Hippocampal formation (tissue), 2 donors: ENCODE data around the gene CA14.
"Not testable (repeated sequence)": the region's sequence is repeated elsewhere in the genome, so short reads cannot be mapped to it uniquely, and the experiment has no call there.

Experiments
- DNase-seq, 2 donors: peaks; one replicate each; lab custom pipeline; 2025; lab: John Stamatoyannopoulos, UW

The CA14 gene

DNA sequence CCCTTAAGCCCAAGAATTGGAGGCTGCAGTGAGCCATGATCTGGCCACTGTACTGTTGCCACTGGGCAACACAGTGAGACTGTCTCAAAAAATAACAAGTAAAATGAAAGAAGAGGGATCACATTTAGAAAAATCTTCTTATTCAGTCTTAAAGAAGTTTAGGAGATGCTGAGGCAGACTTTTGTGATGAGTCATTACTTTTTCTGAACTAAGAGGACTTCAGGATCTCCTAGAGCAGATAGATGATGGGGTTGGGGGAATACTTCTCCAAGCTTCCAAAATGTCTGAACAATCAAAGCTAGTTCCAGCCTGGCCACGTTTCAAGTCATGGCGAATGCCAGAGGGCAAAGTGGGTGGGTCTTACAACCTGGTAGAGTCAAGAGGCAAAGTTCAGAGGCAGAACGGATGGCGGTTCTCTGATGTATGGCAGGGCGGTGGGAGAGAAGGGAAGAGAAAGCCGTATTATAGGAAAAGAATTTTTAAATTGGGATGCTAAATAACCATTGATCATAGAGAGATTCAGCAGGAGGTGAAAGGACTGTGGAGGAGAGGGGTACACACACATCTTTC lies 22.6 kb downstream of the CA14 start:
- no peak for DNase-seq

GRCh38 chr1:150281221-150281757 lies 23.7 kb downstream of the CA14 start:
- DNase-seq = peak; percentile 66 to 82

GRCh38 chr1:150281758-150282557 lies 24.4 kb downstream of the CA14 start, which contains the start of gene CIART:
Gene CIART, plus strand, starts transcription at chr1:150282554. Its CDS starts 714 bp downstream, at chr1:150283268.
- DNase-seq = peak; percentile 86 to 94

DNA sequence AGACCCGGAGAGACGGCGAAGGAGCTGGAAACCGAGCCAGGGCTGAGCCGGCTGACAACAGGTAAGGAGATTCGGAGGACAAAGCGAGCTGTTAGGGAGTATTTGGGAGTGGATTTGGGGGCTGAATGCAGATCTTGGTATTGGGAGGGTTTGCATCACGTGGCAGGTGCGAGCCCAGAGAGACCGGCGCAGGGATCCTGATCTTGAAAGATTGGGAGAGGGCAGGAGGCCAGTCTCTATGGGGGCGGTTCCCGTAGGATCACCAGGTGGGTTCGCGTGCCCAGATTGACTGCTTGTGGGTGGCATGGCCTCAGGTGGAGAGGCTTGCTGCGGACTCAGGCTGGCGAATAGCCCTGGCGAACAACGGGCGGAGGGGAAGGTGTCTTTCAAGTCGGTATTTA lies 25.0 kb downstream of the CA14 start:
- no peak for DNase-seq

DNA sequence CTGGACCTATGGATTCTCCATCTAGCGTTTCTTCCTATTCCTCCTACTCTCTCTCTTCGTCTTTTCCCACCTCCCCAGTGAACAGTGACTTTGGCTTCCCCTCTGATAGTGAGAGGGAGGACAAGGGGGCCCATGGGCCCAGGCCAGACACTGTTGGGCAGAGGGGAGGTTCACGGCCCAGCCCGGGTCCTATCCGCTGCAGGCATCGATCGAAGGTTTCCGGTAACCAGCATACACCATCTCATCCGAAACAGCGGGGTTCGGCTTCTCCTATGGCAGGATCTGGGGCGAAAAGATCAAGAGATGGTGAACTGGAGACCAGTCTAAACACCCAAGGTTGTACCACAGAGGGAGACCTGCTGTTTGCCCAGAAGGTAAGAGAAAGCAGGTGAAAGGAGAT lies 25.7 kb downstream of the CA14 start:
- no peak for DNase-seq

DNA sequence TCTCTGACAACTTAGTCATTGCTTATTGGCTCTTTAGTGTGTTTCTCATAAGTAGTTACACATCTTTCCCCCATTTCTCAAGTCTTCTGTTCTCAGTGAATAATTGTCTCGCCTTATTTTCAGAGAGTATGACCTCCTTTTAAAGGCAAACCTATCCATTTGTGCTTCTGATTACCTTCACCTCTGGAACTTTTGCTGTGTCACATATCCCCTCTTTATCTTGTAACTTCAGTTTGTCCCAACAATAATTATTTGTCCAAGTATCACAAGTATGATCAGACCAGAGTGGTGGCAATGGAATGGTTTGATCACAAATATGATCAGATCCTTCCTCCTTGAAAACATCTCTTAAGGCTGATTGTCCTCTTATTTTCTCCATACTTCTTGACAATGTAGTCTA lies 30.8 kb downstream of the CA14 start:
- DNase-seq = no peak

GRCh38 chr1:150288822-150289221 lies 31.2 kb downstream of the CA14 start:
- DNase-seq = no peak

GRCh38 chr1:150293433-150294253 lies 36.1 kb downstream of the CA14 start, which contains the start of gene MRPS21:
Gene MRPS21, plus strand, starts transcription at chr1:150293861. Its CDS starts 506 bp downstream, at chr1:150294367.
- peak; percentile 85 to 90 for DNase-seq

- no peak for DNase-seq
These were observed 37.9 kb downstream of the CA14 start for GRCh38 chr1:150295476-150295875.

DNA sequence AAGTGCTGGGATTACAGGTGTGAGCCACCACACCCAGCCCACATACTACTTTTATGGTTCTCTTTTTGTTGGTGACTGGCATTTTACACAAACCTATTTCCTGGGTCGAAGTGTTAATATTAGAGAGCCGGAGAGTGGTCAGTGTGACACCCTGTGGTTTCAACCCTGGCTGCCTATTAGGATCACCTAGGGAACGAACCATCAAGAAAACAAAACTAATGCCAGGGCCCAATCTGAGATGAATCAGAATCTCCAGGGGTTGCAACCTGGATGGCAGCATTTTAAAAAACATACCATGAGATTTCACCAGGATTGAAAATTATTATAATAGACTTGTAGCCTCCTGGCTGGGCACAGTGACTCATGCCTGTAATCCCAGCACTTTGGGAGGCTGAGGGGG lies 42.1 kb downstream of the CA14 start:
- no peak for DNase-seq

DNA sequence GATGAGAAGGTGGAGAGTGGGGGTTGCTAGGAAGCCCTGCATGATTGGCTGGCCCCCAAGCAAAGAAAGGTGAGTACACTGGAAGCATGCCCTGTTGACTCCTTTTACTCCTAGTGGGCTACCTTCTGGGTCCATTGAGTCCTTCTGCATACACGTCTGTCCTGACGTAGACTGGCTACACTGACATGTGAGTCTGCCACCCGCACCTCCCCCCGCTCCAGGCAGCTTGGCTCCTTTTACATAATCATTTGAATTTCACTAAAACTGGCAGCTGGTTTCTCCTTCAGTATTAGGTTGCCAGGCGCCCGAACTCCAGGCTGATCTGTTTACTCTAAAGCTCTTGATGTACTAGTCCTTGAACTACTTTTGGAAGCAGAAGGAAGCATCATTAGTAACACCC lies 44.8 kb downstream of the CA14 start:
- peak; percentile 27 to 63 for DNase-seq

DNA sequence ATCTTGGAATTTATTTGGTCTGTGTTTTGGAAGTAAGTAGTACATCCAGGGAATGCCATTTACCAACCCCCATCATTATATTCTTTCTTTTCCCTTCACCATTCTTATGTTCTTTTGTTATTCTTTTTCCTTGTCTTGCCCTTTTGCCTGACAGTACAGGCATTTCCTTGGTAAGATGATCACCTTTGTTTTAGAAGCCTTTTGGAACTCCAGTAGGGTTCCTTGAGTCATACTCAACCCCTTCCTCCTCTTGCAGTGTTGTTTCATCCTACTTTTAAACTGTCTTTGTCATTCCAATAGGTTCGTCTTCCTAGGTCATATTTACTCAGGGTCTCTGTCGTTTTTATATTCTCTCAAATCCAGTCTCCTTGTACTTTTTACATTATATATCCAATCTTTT lies 45.3 kb downstream of the CA14 start:
- no peak for DNase-seq

DNA sequence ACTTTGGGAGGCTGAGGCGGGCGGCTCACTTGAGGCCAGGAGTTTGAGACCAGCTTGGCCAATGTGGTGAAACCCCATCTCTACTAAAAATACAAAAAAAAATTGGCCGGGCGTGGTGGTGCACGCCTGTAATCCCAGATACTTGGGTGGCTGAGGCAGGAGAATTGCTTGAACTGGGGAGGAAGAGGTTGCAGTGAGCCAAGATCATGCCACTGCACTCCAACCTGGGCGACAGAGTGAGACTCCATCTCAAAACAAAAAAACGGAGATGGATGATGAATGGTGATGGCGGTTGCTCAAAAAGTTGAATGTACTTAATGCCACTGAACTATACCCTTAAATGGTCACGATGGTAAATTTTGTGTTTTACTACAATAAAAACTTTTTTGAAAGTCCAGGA lies 51.0 kb downstream of the CA14 start:
- DNase-seq = not testable (repeated sequence)

- no peak for DNase-seq
These were observed 52.4 kb downstream of the CA14 start for GRCh38 chr1:150309758-150310508.

DNA sequence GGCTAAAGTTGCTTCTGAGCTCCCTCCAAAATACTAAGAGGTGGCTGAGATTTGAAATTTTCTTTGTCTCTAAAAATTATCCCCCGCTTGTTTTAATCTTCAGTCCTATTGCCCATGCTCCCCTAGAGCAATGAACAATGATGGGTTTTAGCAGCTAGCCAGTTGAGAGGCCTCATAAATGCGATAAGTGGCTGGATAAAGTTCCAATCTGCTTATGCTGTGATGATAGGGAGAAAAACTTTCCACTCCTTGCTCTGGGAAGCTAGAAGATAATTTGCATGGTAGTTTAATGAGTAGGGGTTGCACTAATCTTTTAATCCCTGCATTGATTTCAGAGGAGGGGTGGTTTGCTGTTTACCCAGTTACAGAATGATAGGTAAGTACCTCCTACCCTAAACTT lies 54.2 kb downstream of the CA14 start:
- DNase-seq = no peak
